ENCODE data around the gene CTIF.

Gene CTIF

DNA sequence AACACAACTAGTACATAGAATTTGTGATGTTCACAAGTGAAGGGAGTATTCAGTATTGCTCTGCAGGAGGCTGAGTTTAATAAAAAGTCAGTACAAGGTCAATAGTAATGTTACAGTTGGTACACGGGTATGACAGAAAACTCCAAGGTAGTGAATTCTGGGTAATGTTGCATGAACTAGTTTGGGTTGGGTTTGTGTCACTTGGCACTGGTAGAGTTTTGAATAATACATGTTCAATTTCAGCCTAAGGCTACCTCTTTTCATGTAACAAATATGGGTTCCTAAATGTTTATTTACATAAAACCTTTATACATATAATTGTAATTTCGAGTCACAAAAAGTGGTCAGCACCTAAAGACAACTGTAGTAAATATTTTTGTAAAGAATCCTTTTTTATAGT lies 19.4 kb downstream of the CTIF start:
- TF ChIP-seq, protein P1, sequence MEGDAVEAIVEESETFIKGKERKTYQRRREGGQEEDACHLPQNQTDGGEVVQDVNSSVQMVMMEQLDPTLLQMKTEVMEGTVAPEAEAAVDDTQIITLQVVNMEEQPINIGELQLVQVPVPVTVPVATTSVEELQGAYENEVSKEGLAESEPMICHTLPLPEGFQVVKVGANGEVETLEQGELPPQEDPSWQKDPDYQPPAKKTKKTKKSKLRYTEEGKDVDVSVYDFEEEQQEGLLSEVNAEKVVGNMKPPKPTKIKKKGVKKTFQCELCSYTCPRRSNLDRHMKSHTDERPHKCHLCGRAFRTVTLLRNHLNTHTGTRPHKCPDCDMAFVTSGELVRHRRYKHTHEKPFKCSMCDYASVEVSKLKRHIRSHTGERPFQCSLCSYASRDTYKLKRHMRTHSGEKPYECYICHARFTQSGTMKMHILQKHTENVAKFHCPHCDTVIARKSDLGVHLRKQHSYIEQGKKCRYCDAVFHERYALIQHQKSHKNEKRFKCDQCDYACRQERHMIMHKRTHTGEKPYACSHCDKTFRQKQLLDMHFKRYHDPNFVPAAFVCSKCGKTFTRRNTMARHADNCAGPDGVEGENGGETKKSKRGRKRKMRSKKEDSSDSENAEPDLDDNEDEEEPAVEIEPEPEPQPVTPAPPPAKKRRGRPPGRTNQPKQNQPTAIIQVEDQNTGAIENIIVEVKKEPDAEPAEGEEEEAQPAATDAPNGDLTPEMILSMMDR (IDR thresholded peaks at IDR 0.05; ENCODE audit: insufficient read depth, low read depth, low read length, missing control alignments): no peak
- no peak overlapping the region for H3K4me3 ChIP-seq (ENCODE audit: low read depth, low read length)
- DNase-seq (ENCODE audit: low read depth): no peak

DNA sequence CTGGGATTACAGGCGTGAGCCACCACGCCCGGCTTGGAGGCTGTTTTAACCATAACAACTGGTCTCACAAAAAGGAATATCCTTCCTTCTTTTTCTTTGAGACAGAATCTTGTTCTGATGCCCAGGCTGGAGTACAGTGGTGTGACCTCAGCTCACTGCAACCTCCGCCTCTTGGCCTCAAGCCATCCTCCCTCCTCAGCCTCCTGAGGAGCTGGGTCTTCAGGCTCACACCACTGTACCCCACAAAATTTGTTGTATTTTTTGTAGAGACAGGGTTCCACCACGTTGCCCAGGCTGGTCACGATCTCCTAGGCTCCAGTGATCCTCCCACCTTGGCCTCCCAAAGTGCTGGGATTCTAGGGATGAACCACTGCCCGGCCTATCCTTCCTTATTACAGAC lies 21.7 kb downstream of the CTIF start:
- no peak for DNase-seq (ENCODE audit: low read depth)
- H3K4me3 ChIP-seq (ENCODE audit: low read depth, low read length): no peak overlapping the region
- TF ChIP-seq, protein P1 (IDR thresholded peaks at IDR 0.05; ENCODE audit: insufficient read depth, low read depth, low read length, missing control alignments): no peak

DNA sequence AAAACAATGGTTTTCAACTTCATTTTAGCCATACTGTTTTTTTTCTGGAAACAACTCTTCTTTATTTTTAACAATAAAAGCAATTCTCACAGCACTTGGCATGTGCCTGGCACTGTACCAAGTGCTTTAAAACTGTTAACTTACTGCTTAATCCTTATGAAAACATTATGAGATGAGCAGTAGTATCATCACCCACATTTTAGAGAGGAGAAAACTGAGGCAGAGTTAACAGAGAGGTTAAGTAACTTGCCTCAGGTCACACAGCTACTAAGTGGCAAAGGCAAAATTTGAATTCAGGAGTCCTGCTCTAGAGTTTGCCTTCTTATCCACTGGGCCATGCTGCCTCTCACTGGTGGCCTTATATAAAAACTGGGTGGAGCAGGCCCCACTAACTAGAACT lies 23.2 kb downstream of the CTIF start:
- TF ChIP-seq, protein P1 (IDR thresholded peaks at IDR 0.05; ENCODE audit: insufficient read depth, low read depth, low read length, missing control alignments): no peak
- H3K4me3 ChIP-seq (ENCODE audit: low read depth, low read length): no peak overlapping the region
- no peak for DNase-seq (ENCODE audit: low read depth)

DNA sequence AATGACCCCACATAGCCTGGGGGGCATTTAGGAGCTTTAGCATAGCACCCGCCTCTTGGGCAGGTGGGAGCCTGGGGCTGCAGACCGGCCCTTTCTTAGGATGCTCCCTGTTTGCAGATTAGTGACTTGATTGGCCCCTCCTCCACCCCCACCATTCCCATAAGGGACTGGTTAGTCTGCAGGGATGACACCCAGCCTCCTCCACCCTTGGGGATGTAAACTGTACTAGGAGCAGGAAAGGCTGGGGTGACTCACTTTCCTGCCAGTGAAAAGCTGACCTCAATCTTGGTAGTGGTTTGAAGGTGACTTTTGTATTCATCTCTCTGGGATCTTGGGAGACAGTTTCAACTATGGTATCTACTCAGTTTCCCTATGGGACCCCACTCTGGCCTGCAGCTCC lies 24.2 kb downstream of the CTIF start:
- H3K4me3 ChIP-seq (ENCODE audit: low read depth, low read length): no peak overlapping the region
- no peak for DNase-seq (ENCODE audit: low read depth)
- TF ChIP-seq, protein P1 (IDR thresholded peaks at IDR 0.05; ENCODE audit: insufficient read depth, low read depth, low read length, missing control alignments): no peak

DNA sequence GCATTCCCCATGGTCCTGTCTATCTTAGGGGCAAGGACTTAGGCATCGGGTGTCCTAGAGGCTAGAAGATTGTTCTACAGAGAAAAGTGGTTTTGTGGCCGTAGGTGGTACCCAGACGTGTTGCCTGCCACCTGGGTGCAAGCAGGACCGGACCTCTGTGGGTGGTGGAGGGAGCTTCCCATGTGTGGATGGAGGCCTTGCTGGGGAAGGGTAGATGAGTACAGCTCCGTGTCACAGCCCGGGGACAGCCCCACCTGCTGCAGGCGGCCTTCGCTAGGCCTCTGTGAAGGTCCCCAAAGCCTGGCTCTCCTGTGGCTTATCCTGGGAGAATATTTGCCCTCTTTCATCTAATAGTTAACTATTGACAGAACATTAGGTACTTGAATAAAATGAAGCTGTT lies 25.3 kb downstream of the CTIF start:
- TF ChIP-seq, protein P1 (IDR thresholded peaks at IDR 0.05; ENCODE audit: insufficient read depth, low read depth, low read length, missing control alignments): no peak
- DNase-seq (ENCODE audit: low read depth): no peak
- H3K4me3 ChIP-seq (ENCODE audit: low read depth, low read length): no peak overlapping the region

DNA sequence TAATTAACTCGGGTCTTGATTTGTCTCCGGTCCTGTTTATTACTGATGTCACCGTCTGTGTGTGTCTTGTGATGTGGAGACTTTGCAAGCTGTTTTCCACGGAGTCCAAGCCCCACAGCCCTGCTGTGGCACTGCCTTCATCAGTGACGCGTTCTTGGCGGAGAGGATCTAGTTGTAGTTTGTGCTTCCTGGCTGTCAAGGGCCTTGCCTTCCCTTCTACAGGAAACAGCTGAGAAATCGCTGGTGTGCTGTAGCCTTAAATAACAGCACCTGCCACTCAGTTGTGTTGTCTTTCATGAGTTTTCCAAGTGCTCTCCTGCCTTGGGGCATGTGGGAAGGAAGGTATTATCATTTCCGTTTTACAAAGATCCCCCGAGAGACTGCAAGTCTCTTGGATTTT lies 26.3 kb downstream of the CTIF start:
- DNase-seq (ENCODE audit: low read depth): no peak
- TF ChIP-seq, protein P1 (IDR thresholded peaks at IDR 0.05; ENCODE audit: insufficient read depth, low read depth, low read length, missing control alignments): no peak
- H3K4me3 ChIP-seq (ENCODE audit: low read depth, low read length): no peak overlapping the region

DNA sequence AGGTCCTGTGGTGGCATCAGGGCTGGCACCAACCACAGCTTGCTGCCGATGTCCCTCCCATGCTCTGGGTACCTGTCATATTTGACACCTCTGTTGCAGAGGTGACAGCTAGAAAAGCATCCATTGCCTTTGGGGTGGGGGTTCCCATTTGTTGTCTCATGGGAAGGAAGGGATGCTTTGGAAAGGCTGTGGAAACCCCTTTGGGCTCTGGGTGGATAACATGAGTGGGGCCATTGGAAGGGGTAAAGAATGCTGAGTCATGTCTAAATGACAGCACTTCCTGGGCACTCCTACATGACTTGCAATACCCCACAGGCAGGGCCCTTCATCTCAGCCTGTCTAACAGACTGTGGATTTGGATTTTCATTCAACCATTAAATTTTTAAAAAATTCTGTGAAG lies 27.8 kb downstream of the CTIF start:
- DNase-seq (ENCODE audit: low read depth): no peak
- TF ChIP-seq, protein P1 (IDR thresholded peaks at IDR 0.05; ENCODE audit: insufficient read depth, low read depth, low read length, missing control alignments): no peak
- no peak overlapping the region for H3K4me3 ChIP-seq (ENCODE audit: low read depth, low read length)
